Endodermal cell (in vitro differentiated cells): ENCODE measurements around the gene TSC2. TPM values are rescaled to one million over a fixed set of nuclear protein-coding genes. Genes with fewer than 3 reads are reported as not detected.

Source experiments
- DNase-seq: peaks from one replicate; pipeline ENCODE4 v3.0.0-alpha.2; 2017
- H3K27ac ChIP-seq: 2 replicates; pipeline ENCODE4 v1.5.1; 2013; ENCODE audit warnings: mild to moderate bottlenecking, low read depth, low read length, moderate library complexity
- H3K27me3 ChIP-seq: 2 replicates; pipeline ENCODE4 v1.6.1; 2013; ENCODE audit warnings: mild to moderate bottlenecking, low read length, moderate library complexity; ENCODE audit not compliant: insufficient read depth, control insufficient read depth, poor library complexity, severe bottlenecking
- H3K36me3 ChIP-seq: 2 replicates; pipeline ENCODE4 v1.7.0; 2013; ENCODE audit warnings: mild to moderate bottlenecking, low read length, moderate library complexity; ENCODE audit not compliant: control insufficient read depth, insufficient read depth
- H3K4me1 ChIP-seq: one replicate; pipeline ENCODE4 v1.7.0; 2013; ENCODE audit warnings: low read length; ENCODE audit not compliant: control insufficient read depth, insufficient read depth
- H3K4me3 ChIP-seq: 2 replicates; pipeline ENCODE4 v1.5.1; 2013; ENCODE audit warnings: mild to moderate bottlenecking, low read length, moderate library complexity
- H3K9ac ChIP-seq: 2 replicates; pipeline ENCODE4 v1.6.1; 2013; ENCODE audit warnings: mild to moderate bottlenecking, low read length, moderate library complexity; ENCODE audit not compliant: poor library complexity, severe bottlenecking; ENCODE audit errors: extremely low read depth
- H3K9me3 ChIP-seq: 2 replicates; pipeline ENCODE4 v1.6.1; 2013; ENCODE audit warnings: mild to moderate bottlenecking, low read length, moderate library complexity; ENCODE audit not compliant: control insufficient read depth
- H3K27ac Mint-ChIP-seq: 2 replicates; pipeline ENCODE4 v1.8.0; 2020; ENCODE audit warnings: mixed read lengths
- H3K27me3 Mint-ChIP-seq: 2 replicates; pipeline ENCODE4 v1.8.0; 2021; ENCODE audit warnings: mild to moderate bottlenecking, mixed read lengths; ENCODE audit not compliant: insufficient read depth
- H3K36me3 Mint-ChIP-seq: 2 replicates; pipeline ENCODE4 v1.8.0; 2020; ENCODE audit warnings: low read depth, mixed read lengths
- H3K4me1 Mint-ChIP-seq: 2 replicates; pipeline ENCODE4 v1.8.0; 2020; ENCODE audit warnings: mixed read lengths
- H3K4me3 Mint-ChIP-seq: 2 replicates; pipeline ENCODE4 v1.8.0; 2020; ENCODE audit warnings: mild to moderate bottlenecking, moderate library complexity, mixed read lengths
- H3K9me3 Mint-ChIP-seq: 2 replicates; pipeline ENCODE4 v1.8.0; 2020; ENCODE audit warnings: mild to moderate bottlenecking, mixed read lengths
- CTCF ChIP-seq: fragments of 200-600 bp; sonication (generic); conservative IDR thresholded peaks from 2 replicates; pipeline ENCODE4 v1.5.0; 2021; ENCODE audit warnings: antibody characterized with exemption, mild to moderate bottlenecking
- WGBS, 2 experiments: methylation state at CpG; one replicate each; pipeline versions ENCODE4 v1.1.5 to v1.1.7; 2013; ENCODE audit warnings: missing lambda C conversion rate in 2 of 2, mixed read lengths in 1 of 2; ENCODE audit not compliant: insufficient coverage in 1 of 2, insufficient read length in 1 of 2; 5-methylcytosine and 5-hydroxymethylcytosine counted together
- total RNA-seq, 2 donors: library from RNA; stranded (reverse); fragmentation: NEBNext Ultra II Directional in 1 of 2; extraction: Animal tissue kit (Norgen Biotek cat#: 25700) in 1 of 2; gene quantifications; 2 replicates in 1 of 2; 3 replicates in 1 of 2; pipeline ENCODE4 v1.2.1, GENCODE V29; 2021

TSC2 gene
- total RNA-seq, 2 donors from 2014 or later: 166 to 192 TPM

GRCh38 chr16:2001456-2002355, 46.1 kb upstream of the TSC2 start:
- no peaks in the 10 kb centered on the region for H3K27me3 Mint-ChIP-seq
- DNase-seq: no peak
- H3K4me1 Mint-ChIP-seq: peaks cover 7% of the 10 kb centered on the region
- Histone ChIP-seq H3K4me3 (no peak overlapping the region), H3K27ac (no peak overlapping the region), H3K4me1 (peaks cover 9% of the 10 kb centered on the region), H3K9me3 (no peaks in the 10 kb centered on the region), H3K36me3 (peaks cover 40% of the 10 kb centered on the region), H3K27me3 (no peaks in the 10 kb centered on the region), H3K9ac (no peak overlapping the region)
- no peak overlapping the region for H3K27ac Mint-ChIP-seq
- no peaks in the 10 kb centered on the region for H3K9me3 Mint-ChIP-seq
- H3K4me3 Mint-ChIP-seq: no peak overlapping the region
- 93 to 95% methylated on average over 37 to 53 of the region's 53 CpGs for WGBS, 2 experiments
- no peak for TF ChIP-seq CTCF
- peaks cover 25% of the 10 kb centered on the region for H3K36me3 Mint-ChIP-seq

GRCh38 chr16:2002406-2003230, 45.2 kb upstream of the TSC2 start:
- H3K9ac ChIP-seq: no peak overlapping the region
- no peak overlapping the region for H3K27ac ChIP-seq
- no peak for TF ChIP-seq CTCF
- H3K9me3 ChIP-seq: no peaks in the 10 kb centered on the region
- no peaks in the 10 kb centered on the region for H3K9me3 Mint-ChIP-seq
- peaks cover 13% of the 10 kb centered on the region for H3K4me1 ChIP-seq
- H3K27me3 Mint-ChIP-seq: no peaks in the 10 kb centered on the region
- H3K27ac Mint-ChIP-seq: no peak overlapping the region
- 96 to 97% methylated on average over 29 to 47 of the region's 47 CpGs for WGBS, 2 experiments
- no peak overlapping the region for H3K4me3 Mint-ChIP-seq
- H3K4me3 ChIP-seq: no peak overlapping the region
- H3K36me3 Mint-ChIP-seq: peaks cover 22% of the 10 kb centered on the region
- peaks cover 9% of the 10 kb centered on the region for H3K4me1 Mint-ChIP-seq
- no peak for DNase-seq
- H3K27me3 ChIP-seq: no peaks in the 10 kb centered on the region
- peaks cover 38% of the 10 kb centered on the region for H3K36me3 ChIP-seq

GRCh38 chr16:2003231-2003826, 44.5 kb upstream of the TSC2 start:
- 93 to 100% methylated on average over 3 to 8 of the region's 8 CpGs for WGBS, 2 experiments
- Histone ChIP-seq H3K9me3 (no peaks in the 10 kb centered on the region), H3K36me3 (peaks cover 39% of the 10 kb centered on the region), H3K27me3 (no peaks in the 10 kb centered on the region), H3K4me3 (no peak overlapping the region), H3K27ac (no peak overlapping the region), H3K4me1 (peaks cover 20% of the 10 kb centered on the region), H3K9ac (no peak overlapping the region)
- Mint-ChIP-seq H3K9me3 (no peaks in the 10 kb centered on the region), H3K4me1 (peaks cover 14% of the 10 kb centered on the region), H3K27ac (no peak overlapping the region), H3K4me3 (no peak overlapping the region), H3K27me3 (no peaks in the 10 kb centered on the region), H3K36me3 (peaks cover 20% of the 10 kb centered on the region)
- DNase-seq: no peak
- TF ChIP-seq CTCF: no peak
